Adrenal gland (tissue), 5 donors: Measurements from ENCODE around the gene SMIM35.
"Not testable (repeated sequence)": the region's sequence is repeated elsewhere in the genome, so short reads cannot be mapped to it uniquely, and the experiment has no call there.

Experiments
- POLR2A ChIP-seq, 2 donors: fragments of 450-650 bp; IDR thresholded peaks; one replicate each; pipeline ENCODE4 v1.6.1; 2017; ENCODE audit warnings: antibody characterized with exemption in 2 of 2, mild to moderate bottlenecking in 2 of 2, moderate library complexity in 1 of 2
- TF ChIP-seq, protein P1 (sequence below), 6 experiments: fragments of 450-650 bp in 4 of 6; fragments of 200-600 bp in 2 of 6; sonication (generic) in 1 of 6; IDR thresholded peaks; 1 replicate in 5 of 6; 2 replicates in 1 of 6; pipeline versions ENCODE4 v1.5.1 to v1.8.0; 2016 to 2021; ENCODE audit warnings: antibody characterized with exemption in 6 of 6, mild to moderate bottlenecking in 2 of 6, moderate library complexity in 1 of 6
- donor health status: DM: no; HTN: no; CAD: no.

- TF ChIP-seq, protein P1, sequence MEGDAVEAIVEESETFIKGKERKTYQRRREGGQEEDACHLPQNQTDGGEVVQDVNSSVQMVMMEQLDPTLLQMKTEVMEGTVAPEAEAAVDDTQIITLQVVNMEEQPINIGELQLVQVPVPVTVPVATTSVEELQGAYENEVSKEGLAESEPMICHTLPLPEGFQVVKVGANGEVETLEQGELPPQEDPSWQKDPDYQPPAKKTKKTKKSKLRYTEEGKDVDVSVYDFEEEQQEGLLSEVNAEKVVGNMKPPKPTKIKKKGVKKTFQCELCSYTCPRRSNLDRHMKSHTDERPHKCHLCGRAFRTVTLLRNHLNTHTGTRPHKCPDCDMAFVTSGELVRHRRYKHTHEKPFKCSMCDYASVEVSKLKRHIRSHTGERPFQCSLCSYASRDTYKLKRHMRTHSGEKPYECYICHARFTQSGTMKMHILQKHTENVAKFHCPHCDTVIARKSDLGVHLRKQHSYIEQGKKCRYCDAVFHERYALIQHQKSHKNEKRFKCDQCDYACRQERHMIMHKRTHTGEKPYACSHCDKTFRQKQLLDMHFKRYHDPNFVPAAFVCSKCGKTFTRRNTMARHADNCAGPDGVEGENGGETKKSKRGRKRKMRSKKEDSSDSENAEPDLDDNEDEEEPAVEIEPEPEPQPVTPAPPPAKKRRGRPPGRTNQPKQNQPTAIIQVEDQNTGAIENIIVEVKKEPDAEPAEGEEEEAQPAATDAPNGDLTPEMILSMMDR (IDR thresholded peaks at IDR 0.05), result not testable (repeated sequence)
- TF ChIP-seq POLR2A (IDR thresholded peaks at IDR 0.05), result not testable (repeated sequence)
Observed at GRCh38 chr11:117978291-117978910, 108.4 kb downstream of the SMIM35 start.
